DOHH2 (cell line): ENCODE data around the gene GCNT2.

Source experiments
- CTCF ChIP-seq: fragments of 200-600 bp; sonication (generic); IDR thresholded peaks from one replicate; pipeline ENCODE4 v1.5.1; 2014; ENCODE audit warnings: antibody characterized with exemption, mild to moderate bottlenecking, low read depth, low read length; ENCODE audit not compliant: poor library complexity, severe bottlenecking
- EZH2phosphoT487 ChIP-seq: fragments of 200-600 bp; sonication (generic); IDR thresholded peaks from 2 replicates; pipeline ENCODE4 v1.6.1; 2017; ENCODE audit warnings: borderline replicate concordance, mild to moderate bottlenecking, antibody characterized with exemption, low read length, moderate library complexity, mixed read lengths

- TF ChIP-seq CTCF (no peak), EZH2phosphoT487 (no peak)
Observed at GRCh38 chr6:10569392-10570127, 48.4 kb downstream of the GCNT2 start.
